ENCODE measurements around the gene PIAS1. TPM values are rescaled to one million over a fixed set of nuclear protein-coding genes. Genes with fewer than 3 reads are reported as not detected.

The PIAS1 gene
- total RNA-seq, 1 donor from 2014 or later, result 29.4 TPM

DNA sequence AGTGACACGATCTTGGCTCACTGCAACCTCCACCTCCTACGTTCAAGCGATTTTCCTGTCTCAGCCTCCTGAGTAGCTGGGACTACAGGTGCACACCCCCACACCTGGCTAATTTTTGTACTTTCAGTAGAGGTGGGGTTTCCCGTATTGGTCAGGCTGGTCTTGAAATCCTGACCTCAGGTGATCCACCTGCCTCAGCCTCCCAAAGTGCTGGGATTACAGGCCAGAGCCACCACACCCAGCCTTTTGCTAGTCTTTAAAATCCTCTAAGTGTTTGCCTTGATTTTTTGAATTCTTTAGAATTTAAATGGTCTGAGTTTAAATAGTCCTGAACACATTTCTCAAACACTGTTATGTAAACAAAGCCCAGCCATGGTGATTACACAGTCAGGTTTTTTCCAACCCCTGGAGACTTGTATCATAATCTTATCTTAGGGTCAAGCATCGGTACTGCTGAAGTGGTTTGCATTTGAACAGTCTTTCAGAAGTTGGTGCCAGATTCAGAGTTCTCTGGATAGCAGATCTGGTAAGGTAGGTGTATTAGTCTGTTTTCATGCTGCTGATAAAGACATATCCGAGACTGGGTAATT is 28.2 kb upstream of the PIAS1 start:
- no peak for DNase-seq
- Mint-ChIP-seq H3K36me3 (ENCODE audit: low read depth) (no peaks in the 10 kb centered on the region), H3K4me1 (no peaks in the 10 kb centered on the region), H3K4me3 (no peak overlapping the region), H3K27me3 (peaks cover 9% of the 10 kb centered on the region), H3K27ac (no peak overlapping the region), H3K9me3 (no peaks in the 10 kb centered on the region)
- intact Hi-C loops (cut with micrococcal nuclease), result no loop called here

DNA sequence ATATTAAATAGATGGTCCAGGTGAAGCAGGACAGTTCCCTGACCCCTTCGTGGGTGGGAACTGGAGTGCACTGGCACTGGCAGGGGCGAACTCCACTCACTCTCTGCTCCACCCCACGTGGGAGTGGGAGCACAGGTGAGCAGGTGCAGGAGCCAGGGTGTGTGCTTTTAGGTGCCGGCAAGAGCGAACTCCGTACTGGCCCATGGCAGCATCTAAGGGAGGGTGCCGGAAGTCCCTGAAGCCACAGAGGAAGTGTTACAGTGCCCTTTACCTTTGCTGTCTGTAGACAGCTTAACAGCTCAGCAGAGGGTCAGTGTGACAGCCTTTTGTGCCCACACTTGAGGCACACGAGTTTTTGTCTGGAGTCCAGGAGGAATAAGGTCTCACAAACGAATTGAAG is 26.7 kb upstream of the PIAS1 start:
- no peak overlapping the region for H3K27ac Mint-ChIP-seq
- no peaks in the 10 kb centered on the region for H3K9me3 Mint-ChIP-seq

DNA sequence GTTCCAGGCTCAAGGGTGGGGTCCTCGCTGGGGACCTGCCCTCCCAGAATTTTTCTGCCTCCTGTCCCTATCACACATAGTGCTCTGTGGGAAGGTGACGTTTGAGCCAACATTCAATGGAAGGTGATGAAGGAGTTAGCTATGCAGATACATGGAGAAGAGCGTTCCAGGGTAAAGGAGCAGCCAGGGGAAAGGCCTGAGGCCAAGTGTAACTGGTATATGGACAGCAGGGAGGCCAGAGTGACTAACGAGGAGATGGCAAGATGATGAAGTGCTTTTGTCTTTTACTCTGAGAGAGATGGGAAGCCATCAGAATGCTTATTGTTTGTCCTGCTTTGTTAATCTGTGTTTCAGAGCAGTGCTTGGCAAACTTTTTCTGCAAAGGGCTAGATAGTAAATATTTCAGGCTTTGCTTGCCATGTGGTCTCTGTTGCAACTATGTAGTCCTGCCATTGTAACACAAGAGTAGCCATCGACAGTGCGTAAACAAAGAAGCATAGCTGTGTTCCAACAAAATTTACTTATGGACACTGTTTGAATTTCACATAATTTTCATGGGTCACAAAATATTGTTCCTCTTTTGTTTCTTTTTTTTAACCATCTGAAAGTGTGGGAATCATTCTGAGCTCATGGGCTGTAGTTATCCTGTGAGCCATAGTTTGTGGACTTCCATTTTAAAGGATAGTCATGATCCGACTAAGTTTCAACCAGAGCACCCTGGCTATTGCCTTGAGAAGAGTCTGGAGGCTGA is 25.8 kb upstream of the PIAS1 start:
- no peak for DNase-seq
- intact Hi-C loops (cut with micrococcal nuclease), result no loop called here
- Mint-ChIP-seq H3K9me3 (no peaks in the 10 kb centered on the region), H3K27me3 (peaks cover 13% of the 10 kb centered on the region), H3K4me1 (no peaks in the 10 kb centered on the region), H3K27ac (no peak overlapping the region), H3K36me3 (ENCODE audit: low read depth) (no peaks in the 10 kb centered on the region), H3K4me3 (no peak overlapping the region)

More for the DNA sequence above, 26.7 kb upstream of the PIAS1 start:
- intact Hi-C loops (cut with micrococcal nuclease), result no loop called here
- DNase-seq, result no peak
- no peak overlapping the region for H3K4me3 Mint-ChIP-seq
- H3K27me3 Mint-ChIP-seq, result peaks cover 10% of the 10 kb centered on the region
- H3K36me3 Mint-ChIP-seq (ENCODE audit: low read depth), result no peaks in the 10 kb centered on the region
- H3K4me1 Mint-ChIP-seq, result no peaks in the 10 kb centered on the region

DNA sequence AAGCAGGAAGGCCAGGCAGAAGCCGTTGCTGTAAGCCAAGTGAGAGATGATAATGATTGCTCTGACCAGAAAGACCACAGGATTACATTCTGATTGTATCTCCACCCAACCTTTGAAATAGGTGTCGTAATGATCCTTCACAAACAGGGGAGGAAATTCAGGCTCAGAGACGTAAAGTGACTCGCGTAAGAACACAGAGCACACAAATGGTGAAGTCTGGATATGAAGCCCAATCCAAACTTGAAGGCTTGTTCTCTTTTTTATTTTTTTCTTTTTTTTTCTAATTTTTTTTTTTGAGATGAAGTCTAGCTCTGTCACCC is 25.3 kb upstream of the PIAS1 start:
- no peaks in the 10 kb centered on the region for H3K36me3 Mint-ChIP-seq (ENCODE audit: low read depth)
- no peak for DNase-seq
- intact Hi-C loops (cut with micrococcal nuclease), result no loop called here
- no peak overlapping the region for H3K27ac Mint-ChIP-seq
- peaks cover 18% of the 10 kb centered on the region for H3K27me3 Mint-ChIP-seq
- H3K4me3 Mint-ChIP-seq, result no peak overlapping the region
- H3K4me1 Mint-ChIP-seq, result no peaks in the 10 kb centered on the region
- H3K9me3 Mint-ChIP-seq, result no peaks in the 10 kb centered on the region

DNA sequence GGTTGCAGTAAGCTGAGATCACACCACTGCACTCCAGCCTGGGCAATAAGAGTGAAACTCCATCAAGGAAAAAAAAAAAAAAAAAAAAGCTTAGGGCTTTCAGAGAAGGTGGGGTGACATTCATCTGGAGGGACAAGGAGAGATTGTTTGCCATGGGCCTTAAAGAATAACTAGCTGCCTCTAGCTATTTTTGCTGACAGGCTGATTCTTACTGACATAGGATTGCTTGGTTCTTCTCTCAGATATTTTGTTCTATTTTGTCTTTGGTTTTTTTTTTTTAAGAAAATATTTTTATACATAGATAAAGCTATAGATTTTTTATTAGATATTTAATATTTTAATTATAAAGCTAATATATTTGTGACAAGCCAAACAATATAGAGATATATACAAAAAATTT is 24.2 kb upstream of the PIAS1 start:
- H3K27me3 Mint-ChIP-seq, result peaks cover 26% of the 10 kb centered on the region
- DNase-seq, result no peak
- intact Hi-C loops (cut with micrococcal nuclease), result no loop called here
- H3K4me1 Mint-ChIP-seq, result no peaks in the 10 kb centered on the region
- H3K4me3 Mint-ChIP-seq, result no peak overlapping the region
- no peak overlapping the region for H3K27ac Mint-ChIP-seq
- no peaks in the 10 kb centered on the region for H3K36me3 Mint-ChIP-seq (ENCODE audit: low read depth)
- no peaks in the 10 kb centered on the region for H3K9me3 Mint-ChIP-seq

DNA sequence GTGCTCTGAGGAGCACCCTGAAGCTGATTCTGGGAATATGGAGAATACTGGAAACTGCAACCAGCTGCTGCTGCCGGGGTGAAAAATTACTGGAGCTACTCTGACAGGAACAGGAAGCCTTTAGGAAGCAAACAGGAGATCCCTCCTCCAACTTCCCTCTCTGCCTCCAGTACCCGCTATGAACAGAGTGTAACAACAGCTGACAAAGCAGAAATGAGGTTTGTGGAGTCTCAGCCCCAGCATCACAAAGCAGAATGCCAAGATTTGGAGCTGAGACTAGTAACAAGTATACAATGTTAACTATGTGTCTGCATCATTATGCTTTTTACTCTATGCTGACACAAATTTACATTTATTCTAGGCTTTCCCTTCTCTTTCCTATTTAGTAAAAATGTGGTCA is 22.7 kb upstream of the PIAS1 start:
- no peak for DNase-seq
- Mint-ChIP-seq H3K36me3 (ENCODE audit: low read depth) (no peaks in the 10 kb centered on the region), H3K4me1 (no peaks in the 10 kb centered on the region), H3K4me3 (no peak overlapping the region), H3K9me3 (peaks cover 4% of the 10 kb centered on the region), H3K27ac (no peak overlapping the region), H3K27me3 (peaks cover 29% of the 10 kb centered on the region)
- intact Hi-C loops (cut with micrococcal nuclease), result no loop called here

DNA sequence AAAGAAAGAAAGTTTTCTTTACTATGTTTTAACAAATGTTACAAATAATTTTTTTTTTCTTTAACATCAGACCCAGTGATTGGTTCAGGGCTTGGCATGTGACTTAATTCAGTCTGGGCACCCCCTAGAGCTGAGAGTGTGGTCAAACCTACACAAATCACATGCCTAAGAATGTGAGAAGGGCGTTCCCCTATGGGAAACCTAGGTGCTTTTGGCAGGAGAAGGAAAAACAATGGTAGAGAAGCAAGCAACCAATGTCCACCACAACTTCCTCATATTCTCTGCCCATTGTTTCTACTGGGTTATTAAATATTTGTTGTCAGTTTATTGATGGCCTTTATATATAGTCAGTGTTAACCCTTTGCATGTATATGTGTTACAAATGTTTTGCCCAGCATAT is 21.4 kb upstream of the PIAS1 start:
- no peak overlapping the region for H3K4me3 Mint-ChIP-seq

DNA sequence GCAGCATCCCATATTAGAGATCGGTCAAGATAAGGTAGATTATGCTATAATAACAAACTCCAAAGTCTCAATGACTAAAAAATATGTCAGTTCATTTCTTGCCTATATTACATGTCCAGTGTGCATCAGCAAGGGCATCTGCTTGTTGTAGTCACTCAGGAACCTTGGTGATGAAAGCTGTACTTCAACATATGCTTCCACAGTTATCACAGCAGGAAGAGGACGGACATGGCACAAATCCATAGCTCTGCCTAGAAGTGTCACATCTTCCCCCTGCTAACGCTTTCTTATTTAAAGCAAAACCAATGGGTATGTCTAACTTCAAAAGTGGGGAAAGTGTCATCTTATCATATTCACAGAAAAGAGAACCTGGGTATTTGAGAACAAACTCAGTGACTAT is 20.0 kb upstream of the PIAS1 start:
- intact Hi-C loops (cut with micrococcal nuclease), result no loop called here
- no peaks in the 10 kb centered on the region for H3K36me3 Mint-ChIP-seq (ENCODE audit: low read depth)
- DNase-seq, result no peak

More for the DNA sequence above, 21.4 kb upstream of the PIAS1 start:
- no peaks in the 10 kb centered on the region for H3K36me3 Mint-ChIP-seq (ENCODE audit: low read depth)
- intact Hi-C loops (cut with micrococcal nuclease), result no loop called here
- H3K4me1 Mint-ChIP-seq, result no peaks in the 10 kb centered on the region
- H3K9me3 Mint-ChIP-seq, result peaks cover 7% of the 10 kb centered on the region
- H3K27me3 Mint-ChIP-seq, result peaks cover 33% of the 10 kb centered on the region
- H3K27ac Mint-ChIP-seq, result no peak overlapping the region
- DNase-seq, result no peak

DNA sequence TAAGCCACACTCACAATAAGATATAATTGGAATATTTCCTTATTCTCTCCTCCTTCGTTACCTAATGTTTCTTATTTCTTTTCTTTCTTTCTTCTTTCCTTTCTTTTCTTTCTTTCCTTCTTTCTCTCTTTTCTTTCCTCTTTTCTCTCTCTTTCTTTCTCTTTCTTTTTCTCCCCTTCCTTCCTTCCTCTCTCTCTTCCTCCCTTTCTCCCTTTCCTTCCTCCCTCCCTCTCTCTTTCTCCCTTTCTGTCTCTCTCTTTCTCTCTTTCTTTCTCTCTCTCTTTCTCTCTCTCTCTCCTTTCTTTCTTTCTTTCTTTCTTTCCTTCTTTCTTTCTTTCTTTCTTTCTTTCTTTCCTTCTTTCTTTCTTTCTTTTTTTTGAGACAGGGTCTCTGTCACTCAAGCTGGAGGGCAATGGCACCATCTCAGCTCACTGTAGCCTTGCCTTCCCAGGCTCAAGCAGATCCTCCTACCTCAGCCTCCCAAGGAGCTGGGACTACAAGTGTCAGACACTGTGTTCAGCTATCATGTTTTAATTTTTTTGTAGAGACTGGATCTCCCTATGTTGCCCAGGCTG is 19.3 kb upstream of the PIAS1 start:
- H3K27me3 Mint-ChIP-seq, result peaks cover 43% of the 10 kb centered on the region
- peaks cover 7% of the 10 kb centered on the region for H3K9me3 Mint-ChIP-seq
- H3K4me3 Mint-ChIP-seq, result no peak overlapping the region
- no peaks in the 10 kb centered on the region for H3K36me3 Mint-ChIP-seq (ENCODE audit: low read depth)
- intact Hi-C loops (cut with micrococcal nuclease), result no loop called here
- no peaks in the 10 kb centered on the region for H3K4me1 Mint-ChIP-seq
- no peak for DNase-seq
- no peak overlapping the region for H3K27ac Mint-ChIP-seq

More for the DNA sequence above, 20.0 kb upstream of the PIAS1 start:
- Mint-ChIP-seq H3K27me3 (peaks cover 39% of the 10 kb centered on the region), H3K4me1 (no peaks in the 10 kb centered on the region), H3K27ac (no peak overlapping the region), H3K9me3 (peaks cover 7% of the 10 kb centered on the region), H3K4me3 (no peak overlapping the region)

DNA sequence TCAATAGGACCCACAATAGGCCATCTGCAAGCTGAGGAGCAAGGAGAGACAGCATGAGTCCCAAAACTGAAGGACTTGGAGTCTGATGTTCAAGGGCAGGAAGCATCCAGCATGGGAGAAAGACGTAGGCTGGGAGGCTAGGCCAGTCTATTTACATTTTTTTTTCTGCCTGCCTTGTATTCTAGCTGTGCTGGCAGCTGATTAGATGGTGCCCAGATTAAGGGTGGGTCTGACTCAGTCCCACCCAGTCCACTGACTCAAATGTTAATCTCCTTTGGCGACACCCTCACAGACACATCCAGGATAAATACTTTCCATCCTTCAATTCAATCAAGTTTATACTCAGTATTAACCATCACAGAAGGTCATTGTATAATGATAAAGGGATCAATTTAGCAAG is 15.9 kb upstream of the PIAS1 start:
- Mint-ChIP-seq H3K9me3 (peaks cover 13% of the 10 kb centered on the region), H3K27ac (no peak overlapping the region), H3K27me3 (peaks cover 49% of the 10 kb centered on the region), H3K4me3 (no peak overlapping the region), H3K4me1 (no peaks in the 10 kb centered on the region), H3K36me3 (ENCODE audit: low read depth) (no peaks in the 10 kb centered on the region)
- no peak for DNase-seq
- intact Hi-C loops (cut with micrococcal nuclease), result no loop called here

DNA sequence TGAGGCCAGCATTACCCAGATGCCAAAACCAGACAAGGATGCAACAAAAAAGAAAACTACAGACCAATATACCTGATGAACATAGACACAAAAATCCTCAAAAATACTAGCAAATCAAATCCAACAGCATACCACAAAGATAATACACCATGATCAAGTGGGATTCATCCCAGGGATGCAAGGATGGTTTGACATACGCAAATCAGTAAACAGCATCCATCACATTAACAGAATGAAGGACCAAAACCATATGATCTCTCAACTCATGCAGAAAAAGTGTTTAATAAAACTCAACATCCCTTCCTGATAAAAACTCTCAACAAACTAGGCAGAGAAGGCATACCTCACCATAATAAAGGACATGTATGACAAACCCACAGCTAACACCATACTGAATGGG is 14.0 kb upstream of the PIAS1 start:
- Mint-ChIP-seq H3K4me1 (no peaks in the 10 kb centered on the region), H3K27ac (no peak overlapping the region), H3K4me3 (no peak overlapping the region), H3K36me3 (ENCODE audit: low read depth) (no peaks in the 10 kb centered on the region), H3K9me3 (peaks cover 13% of the 10 kb centered on the region), H3K27me3 (peaks cover 35% of the 10 kb centered on the region)
- intact Hi-C loops (cut with micrococcal nuclease), result no loop called here
- DNase-seq, result no peak

DNA sequence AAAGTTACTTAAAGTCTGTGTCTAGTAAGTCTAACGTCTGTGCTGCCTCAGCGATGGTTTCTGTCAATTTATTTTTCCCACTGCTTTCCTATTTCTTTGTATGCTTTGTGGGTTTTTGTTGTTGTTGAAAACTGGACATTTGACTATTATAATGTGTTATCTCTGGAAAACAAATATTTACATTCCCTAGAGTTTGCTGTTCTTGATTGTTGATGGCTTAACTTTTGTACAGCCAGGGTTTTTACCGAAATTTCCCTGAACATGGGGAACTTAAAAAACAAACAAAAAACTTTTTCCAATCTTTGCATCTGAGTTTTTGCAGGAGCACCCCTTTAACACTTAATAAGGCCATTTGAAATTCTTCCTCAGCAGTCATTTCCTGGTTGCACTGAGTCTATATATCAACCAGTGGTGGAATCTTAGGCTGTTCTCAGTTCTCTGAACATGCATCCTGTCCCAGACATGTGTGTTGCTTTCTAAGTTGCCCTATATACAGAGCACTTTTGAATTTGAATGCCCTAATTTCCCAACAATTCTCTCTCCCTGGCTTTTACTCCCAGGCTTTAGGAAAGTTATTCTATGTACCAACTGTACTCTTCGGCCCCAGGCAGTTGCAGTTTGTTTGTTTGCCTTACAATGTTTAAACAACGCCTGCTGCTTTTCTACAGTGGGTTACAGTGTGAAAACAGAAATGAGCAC is 11.8 kb upstream of the PIAS1 start:
- peaks cover 12% of the 10 kb centered on the region for H3K9me3 Mint-ChIP-seq
- H3K27me3 Mint-ChIP-seq, result peaks cover 29% of the 10 kb centered on the region
- DNase-seq, result no peak
- intact Hi-C loops (cut with micrococcal nuclease), result no loop called here
- no peaks in the 10 kb centered on the region for H3K36me3 Mint-ChIP-seq (ENCODE audit: low read depth)
- no peaks in the 10 kb centered on the region for H3K4me1 Mint-ChIP-seq
- no peak overlapping the region for H3K27ac Mint-ChIP-seq
- H3K4me3 Mint-ChIP-seq, result no peak overlapping the region

DNA sequence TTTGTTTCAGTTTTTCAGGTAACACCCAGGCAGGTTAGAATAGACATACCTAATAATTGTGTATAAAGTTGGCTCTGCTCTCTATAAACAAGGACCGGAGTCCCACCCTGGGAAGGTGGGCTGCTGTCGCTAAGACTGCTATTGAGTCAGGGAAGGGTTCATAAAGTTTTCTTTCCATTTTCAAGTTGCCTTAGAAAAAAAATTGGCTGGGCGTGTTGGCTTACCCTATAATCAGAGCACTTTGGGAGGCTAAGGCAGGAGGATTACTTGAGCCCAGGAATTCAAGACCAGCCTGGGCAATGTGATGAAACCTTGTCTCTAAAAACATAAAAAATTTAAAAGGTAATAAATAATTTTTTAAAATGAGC is 11.3 kb upstream of the PIAS1 start:
- Mint-ChIP-seq H3K27me3 (peaks cover 26% of the 10 kb centered on the region), H3K27ac (no peak overlapping the region), H3K36me3 (ENCODE audit: low read depth) (no peaks in the 10 kb centered on the region), H3K4me3 (no peak overlapping the region), H3K9me3 (peaks cover 9% of the 10 kb centered on the region), H3K4me1 (no peaks in the 10 kb centered on the region)
- intact Hi-C loops (cut with micrococcal nuclease), result no loop called here
- DNase-seq, result no peak
